Urothelium cell line (cell line): ENCODE data around the gene IFI16.

Experiments used
- DNase-seq: peaks from one replicate; pipeline ENCODE4 v3.0.0; 2011; ENCODE audit warnings: low spot score, mixed read lengths
- FAIRE-seq: peaks from 2 replicates; lab custom pipeline; 2011; peaks lifted over from hg19 to GRCh38; lab: Jason Lieb, UNC

IFI16 gene

DNA sequence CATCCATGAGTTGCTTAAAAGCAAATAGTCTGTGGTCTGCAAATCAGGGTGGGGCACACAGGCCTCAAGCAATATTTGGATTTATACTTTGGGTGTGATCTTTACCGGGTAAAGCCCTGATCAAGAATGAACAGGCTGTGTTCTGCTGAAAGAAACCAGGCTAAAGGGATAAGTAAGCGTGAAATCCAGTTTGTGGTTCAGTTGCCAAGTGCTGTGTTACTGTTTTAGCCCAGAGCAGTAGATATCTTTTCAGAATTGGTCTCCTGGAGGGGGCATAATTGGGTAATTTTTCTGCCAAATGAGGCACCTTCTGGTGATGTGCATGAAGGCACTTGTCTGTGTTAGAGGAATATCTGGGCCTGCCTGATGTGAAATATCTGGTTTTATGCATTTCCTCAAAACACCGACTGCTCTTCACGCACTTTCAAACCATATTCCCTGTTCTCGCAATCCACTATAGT is 45.5 kb downstream of the IFI16 start:
- FAIRE-seq (no peak), DNase-seq (no peak)

DNA sequence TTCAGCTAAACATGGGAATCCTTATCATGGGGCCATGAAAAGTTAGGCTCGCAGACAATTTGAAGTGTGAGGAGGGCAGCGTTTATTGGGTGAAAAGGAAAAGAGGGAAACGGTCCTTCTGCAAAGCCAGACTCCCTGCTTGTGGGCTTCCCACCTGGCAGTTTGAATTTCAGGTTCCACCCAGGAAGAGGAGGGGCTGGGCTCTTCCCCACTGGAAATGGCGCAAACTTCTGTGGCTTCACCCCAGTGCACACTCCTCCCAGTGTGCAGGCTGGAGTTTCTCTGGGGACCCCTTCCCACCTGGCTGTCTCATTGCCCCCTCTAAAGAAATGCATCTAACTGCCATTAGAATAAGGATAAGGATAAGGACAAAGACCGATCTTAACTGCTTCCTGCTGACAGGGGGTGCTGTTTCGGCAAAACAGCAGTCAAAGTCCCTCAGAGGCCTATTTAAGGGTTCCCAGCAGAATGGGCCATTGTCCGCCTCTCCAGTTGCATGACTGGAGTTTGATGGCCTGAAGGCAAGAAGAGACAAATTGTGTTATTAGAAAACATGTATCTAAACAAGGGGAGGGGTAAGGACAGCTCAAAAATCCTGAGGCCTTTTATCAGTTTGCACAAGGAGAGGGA is 46.5 kb downstream of the IFI16 start:
- DNase-seq (no peak), FAIRE-seq (no peak)

DNA sequence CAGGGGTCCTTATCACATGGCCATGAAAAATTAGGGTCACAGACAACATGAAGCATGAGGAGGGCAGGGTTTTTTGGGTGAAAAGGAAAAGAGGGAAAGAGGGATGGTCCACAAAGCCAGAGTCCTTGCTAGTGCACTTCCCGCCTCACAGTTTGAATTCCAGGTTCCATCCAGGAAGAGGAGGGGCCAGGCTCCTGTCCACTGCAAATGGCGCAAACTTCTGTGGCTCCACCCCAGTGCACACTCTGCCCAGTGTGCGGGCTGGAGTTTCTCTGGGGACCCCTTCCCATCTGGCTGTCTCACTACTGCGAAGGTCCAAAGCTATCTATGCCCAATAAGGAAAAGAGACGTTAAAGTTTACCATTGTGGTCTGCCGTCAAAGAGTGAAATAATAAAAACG is 49.0 kb downstream of the IFI16 start:
- FAIRE-seq (no peak), DNase-seq (no peak)

DNA sequence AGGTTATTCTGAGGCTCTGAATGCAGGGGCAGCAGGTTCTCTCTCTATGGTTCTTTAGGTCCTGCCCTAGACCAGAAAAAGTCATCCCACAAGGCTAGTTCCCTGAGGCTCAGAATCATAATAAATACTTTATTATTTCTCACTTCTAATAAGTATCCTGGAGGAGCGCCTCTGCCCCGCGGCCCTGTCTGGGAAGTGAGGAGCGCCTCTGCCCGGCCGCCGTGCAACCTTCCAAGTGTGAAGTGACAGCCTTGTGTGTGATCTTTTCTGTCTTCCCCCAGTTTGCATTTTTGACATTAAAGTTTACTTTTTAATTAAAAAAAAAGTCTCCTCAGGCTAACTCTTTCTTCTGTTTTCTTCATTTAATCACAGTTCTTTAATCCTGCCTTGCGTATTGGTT is 55.4 kb downstream of the IFI16 start:
- DNase-seq (no peak), FAIRE-seq (no peak)

DNA sequence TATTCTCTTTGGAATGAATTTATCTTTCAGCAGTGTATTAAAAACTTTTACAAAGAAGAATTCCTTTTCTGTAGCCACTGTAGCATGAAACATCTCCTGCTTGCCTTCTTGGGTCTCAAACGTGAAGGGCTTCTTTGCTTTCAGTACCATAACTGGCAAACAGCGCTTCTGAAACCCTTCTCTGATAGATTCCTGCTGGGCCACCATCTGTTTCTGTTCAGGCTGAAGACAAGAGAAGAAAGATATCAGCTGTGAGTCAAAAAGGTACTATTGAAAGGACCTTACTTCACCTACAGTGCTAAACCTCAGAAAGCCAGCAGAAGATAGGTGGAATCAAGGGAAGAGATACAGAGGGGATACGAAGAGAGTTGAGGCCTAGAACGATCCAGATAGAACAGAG is 56.4 kb downstream of the IFI16 start:
- FAIRE-seq (no peak), DNase-seq (no peak)

DNA sequence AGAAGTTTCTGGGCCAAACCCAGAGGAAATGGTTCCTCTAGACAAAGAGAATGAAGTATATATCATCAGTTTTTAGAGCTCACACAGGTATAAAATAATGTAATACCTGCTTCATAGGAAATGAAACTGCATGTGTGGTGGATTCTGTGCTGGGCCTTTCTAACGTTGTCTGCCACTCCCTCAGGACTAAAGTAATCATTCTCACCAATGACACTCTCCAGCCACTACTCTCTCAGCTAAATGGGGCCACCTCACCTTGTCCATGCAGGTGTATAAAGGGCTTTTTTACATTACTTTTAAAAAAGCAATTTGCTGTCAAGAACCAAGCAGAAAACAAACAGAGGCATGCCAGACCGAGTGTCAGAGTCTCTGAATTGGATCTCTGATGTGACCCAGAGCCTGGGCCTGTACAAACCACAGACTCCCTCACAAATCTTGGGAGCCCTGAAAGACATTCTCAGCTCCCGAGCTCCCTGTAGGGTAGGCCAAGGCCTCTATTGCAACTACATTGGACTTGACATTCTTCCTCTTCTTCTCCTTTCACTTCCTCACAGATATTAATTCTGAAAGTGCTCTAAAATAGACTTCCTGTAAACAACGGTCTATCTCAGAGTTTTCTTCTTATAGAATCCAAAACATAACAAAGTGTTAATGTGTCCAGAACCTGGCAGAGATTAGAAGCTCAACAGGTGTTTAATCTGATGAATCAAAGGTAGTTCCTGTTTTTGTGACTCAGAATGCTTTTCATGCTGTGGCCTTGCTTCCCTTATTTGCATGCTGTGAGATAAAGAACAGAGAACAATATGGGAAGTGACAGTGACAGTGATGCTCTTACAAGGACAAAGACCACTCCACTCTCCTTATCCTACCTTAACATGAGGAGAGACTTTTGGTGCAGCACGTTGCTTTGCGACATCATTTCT is 58.3 kb downstream of the IFI16 start:
- FAIRE-seq (no peak), DNase-seq (no peak)

DNA sequence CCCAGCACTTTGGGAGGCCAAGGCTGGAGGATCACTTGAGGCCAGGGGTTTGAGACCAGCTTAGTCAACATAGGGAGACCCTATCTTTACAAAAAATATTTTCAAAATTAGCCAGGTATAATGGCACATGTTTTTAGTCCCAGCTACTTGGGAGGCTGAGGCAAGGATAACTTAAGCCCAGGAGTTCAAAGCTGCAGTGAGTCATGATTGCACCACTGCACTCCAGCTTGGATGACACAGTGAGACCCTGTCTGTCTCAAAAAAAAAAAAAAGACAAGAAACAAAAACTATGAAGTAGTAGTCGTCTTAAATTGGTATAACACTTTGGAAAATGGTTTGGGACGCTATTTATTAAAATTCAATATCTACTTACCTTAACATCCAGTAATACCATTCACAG is 59.2 kb downstream of the IFI16 start:
- no peak for FAIRE-seq
- DNase-seq, result no peak

DNA sequence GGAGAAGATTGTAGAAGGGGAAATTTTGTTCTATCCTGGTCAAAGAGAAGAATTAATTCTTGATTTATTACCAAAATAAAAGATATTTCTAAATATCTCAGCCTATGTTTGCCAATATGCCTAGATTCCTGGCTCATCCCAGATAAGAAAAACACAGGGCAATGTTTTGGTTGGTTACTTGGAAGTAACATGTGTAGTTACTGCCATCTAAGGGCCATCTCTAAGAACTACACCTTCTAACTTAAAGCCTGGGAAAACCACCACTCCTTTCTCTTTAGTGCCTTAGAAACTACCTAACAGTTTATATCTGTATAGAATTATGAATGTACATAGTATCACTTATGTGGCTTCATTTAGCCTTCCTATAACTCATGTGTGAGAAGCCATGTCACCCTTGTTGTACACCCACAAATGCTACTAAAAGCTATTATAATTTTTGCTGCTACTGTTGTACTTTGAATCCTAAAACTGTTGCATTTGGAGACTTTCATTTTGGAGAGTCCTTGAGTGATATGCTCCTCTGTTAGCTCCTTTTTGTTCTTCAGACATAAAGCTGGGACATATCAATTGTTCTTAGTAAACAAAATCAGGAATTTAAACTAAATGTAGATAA is 62.4 kb downstream of the IFI16 start:
- DNase-seq (peak; percentile 60), FAIRE-seq (no peak)

DNA sequence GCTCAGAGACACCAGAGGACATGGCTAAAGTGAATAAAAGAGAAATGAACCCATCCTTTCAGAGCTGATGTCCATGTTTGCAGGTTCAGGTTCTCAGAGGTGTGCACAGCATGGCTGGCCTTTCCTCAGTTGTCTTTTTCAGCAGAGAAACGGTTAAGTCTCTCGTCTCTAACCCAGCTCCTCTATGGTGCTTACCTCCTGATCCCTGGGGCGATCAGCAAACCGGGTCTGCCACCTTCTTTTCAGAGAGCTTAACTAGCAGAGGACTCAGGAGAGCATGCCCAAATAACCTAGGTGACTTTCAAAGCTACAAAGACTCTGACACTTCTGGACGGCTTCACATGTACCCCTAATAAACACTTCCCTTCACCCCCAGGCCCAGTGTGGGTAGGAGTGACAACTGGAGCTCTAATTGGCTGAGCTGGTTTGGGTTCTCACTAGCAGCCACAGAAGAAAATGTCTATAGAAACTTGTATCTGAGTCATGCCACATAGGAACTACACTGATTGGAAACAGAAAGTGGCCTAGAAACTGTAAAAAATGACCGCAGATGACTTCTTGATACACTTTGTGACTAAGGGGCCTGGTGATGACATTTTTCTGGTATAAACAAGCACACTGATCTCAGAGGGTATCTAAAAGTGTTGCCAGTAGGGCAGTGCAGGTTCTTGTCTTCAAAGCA is 66.9 kb downstream of the IFI16 start, which contains the start of gene AIM2:
Gene AIM2 (minus strand): TSS at position 329 of the 682 bp plus-strand sequence. CDS start 3,267 bp downstream, outside the sequence.
- FAIRE-seq, result no peak
- DNase-seq, result no peak

DNA sequence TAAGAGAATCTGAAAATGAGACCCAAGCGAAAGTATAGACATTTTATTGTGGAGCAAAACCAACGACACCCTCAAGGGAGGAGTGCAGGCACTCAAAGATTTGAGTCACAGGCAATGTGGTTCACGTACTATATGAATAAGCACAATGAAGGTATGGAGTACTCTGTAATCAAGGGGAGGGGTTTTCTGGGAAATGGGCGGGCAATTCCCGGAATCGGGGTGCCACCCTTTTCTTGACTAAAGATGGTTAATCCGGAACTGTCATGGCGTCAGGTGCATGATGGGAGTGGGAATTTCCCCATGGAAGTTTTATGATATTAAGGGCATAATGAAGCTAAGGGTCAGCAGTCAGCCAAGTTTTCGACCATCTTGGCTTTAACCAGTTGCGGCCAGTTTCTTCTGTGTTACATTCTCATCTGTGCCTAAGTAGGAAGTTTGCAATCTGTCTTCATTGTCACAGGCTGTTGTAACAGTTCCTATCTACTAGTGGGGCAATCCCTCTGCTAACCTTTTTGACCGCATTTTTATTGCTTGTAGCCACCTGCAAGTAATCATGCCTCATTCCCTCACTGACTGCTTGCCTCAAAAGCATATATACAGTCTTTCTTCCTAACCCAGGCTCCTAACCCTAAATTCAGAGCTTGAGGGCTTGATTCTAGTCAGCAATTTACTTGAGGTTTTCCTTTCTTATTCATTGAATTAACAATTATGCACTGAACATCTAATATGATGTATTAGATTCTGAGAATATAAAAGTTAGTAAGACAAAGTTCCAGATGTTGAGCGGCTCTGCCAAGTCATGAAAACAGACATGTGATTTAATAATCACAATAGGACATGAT is 67.6 kb downstream of the IFI16 start:
- FAIRE-seq, result no peak
- peak; percentile 9 for DNase-seq

DNA sequence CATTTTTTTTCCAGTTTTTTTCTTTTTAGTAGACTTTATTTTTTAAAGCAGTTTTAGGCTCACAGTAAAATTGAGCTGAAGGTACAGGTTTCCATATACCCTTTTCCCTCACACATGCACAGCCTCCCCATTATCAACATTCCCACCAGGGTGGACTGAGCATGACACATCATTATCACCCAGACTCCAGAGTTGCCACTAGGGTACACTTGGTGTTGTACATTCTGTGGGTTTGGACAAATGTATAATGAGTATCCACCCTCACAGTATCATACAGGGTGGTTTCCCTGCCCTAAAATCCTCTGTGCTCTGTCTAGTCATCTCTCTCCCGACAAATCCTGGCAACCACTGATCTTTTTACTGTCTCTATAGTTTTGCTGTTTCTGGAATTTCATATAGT is 69.8 kb downstream of the IFI16 start:
- DNase-seq (no peak), FAIRE-seq (no peak)

DNA sequence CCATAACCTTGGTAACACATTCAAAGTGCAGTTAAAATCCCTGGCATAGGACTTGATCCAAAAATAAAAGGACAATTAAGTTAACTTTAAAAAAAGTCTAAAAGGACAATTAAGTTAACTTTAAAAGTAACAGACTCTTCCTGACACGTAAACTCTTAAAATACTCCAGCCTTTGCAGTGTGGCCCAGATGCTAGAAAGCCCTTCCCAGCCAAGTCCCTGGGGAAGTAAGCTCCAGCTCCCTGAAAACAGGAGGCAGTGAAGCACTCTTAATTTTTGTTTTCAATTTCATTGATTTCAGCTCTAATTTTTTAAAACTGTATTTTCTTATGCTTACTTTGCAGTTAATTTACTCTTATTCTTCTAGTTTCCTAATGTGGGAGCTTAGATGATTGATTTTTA is 71.9 kb downstream of the IFI16 start:
- FAIRE-seq, result no peak
- no peak for DNase-seq

DNA sequence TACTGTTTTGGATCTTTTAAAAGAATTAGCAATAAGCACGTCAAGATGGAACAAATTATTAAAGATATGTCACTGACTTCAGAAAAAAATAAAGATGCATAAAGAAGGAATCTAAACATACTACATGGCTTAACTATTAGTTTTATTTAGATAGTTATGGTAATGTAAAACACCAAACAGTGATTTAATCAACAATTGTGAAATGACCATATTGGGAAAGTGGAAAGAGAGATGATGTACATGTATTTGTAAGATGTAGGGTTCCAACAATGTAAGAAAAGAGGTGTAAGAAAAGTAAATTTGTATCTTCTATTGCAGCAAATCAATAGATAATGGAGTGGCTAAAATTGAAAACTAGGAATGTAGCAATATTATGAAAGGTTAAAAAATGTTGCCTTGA is 73.3 kb downstream of the IFI16 start:
- no peak for DNase-seq
- FAIRE-seq, result no peak

DNA sequence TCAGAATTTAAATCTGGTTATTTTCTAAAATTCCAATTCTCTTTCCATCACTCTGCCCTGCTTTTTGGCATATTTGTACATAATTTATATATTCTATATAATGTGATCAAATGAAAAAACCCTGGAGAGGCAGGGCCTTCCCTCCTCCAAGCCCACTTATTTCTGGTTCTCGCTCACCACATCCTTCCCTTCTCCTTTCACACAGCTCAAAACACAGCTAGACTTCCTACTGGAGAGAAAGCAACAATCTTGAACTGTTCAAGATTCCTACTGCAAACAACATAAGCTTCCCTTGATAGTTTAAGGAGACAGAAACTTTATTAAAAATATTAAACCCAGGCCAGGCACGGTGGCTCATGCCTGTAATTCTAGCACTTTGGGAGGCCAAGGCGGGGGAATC is 74.4 kb downstream of the IFI16 start:
- FAIRE-seq (no peak), DNase-seq (no peak)

DNA sequence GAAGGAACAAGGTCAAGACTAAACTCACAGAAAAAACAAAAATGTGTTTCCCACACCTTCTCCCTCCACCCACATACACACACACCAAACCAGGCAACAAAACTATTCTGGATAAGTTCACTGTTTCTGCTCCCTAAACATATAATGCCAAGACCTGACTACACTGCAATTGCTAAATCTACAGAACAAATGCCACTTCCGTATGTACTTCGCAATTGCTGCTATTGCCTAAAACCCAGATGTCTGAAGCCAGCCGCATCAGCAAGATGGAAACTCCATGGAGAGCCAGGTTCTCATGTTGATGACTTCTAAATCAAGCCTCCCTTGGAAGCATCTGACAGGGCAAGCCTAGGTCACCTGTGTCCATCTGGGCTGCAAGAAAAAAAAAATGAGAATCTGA is 75.2 kb downstream of the IFI16 start:
- DNase-seq (no peak), FAIRE-seq (no peak)

DNA sequence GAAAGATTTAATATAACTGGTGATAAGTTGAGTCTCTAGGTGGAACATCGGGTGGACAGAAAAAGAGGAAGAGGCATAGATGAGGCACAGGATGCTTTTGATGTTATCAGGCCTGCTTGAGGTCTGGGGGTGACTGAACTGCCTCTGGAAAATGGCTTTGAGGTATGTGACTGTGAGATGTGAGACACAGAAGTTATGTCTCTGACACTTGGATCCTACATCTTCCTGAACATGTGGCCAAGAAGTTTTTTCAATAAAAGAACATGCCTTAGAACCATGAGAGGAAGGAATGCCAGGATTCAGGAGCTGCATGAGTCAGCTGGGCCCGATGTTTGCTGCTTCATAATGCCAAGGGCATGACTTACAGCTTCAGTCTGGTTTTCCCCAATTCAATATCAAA is 78.3 kb downstream of the IFI16 start:
- DNase-seq, result peak; percentile 52
- FAIRE-seq, result no peak

DNA sequence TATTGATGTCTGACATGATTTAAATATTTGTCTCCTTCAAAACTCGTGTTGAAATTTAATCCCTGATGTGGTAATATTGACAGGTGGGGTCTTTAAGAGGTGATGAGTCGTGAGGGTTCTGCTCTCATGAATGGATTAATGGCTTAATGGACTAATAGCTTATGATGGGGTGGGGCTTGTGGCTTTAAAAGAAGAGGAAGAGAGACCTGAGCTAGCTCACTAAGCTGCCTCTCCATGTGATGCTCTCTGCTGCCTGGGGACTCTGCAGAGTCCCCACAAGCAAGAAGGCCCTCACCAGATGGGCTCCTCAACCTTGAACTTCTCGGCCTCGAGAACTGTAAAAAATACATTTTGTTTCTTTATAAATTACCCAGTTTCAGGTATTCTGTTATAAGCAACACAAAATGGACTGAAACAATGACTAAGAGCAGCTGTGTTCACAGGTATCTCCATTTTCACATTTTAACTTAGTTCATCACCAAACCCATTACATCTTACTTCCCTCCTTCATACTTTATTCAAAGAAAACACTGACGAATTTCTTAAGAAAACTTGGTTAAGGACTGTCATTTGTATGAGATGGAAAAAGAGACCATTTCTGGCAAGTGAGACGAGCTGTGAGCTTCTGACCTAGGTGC is 79.0 kb downstream of the IFI16 start:
- FAIRE-seq (no peak), DNase-seq (no peak)

DNA sequence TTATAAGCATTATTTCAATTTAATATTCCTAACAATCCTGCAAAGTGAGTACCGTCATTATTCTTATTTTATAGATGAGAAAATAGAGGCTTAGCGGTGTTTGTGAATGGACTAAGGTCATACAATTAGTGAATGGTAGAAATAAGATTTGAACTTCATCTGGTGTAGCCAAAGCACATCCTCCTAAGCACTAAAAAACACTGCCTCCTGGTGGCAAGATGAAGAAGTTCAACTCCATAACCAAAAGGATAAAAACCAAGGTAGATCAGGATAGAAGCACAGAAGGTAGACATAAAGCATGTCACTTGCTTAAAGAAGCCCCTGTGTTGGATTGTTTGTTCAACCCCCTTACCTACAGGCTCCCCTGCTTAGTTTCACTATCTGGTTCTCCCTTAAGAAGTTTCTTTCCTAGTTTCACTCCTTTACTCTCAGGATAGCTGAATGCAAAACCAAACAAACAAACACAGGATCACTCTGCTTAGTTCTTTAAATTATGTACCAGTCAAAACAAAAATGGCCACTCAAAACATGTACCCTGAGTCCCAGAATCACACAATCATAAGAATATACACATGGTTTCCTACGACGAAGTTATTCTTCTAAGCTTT is 79.6 kb downstream of the IFI16 start:
- DNase-seq (no peak), FAIRE-seq (no peak)
